ENCODE measurements around the gene PELI2. TPM values are rescaled to one million over a fixed set of nuclear protein-coding genes. Genes with fewer than 3 reads are reported as not detected.

PELI2 gene
- total and polyA plus RNA-seq, 2 donors (not counting 1 experiment from before 2014, with no cell fraction given), result 15.5 to 29.2 TPM

- Histone ChIP-seq H3K4me3 (replicated peaks in 1 of 4; ENCODE audit: control extremely low read depth in 1 of 4, insufficient read depth in 1 of 4, low read depth in 3 of 4, low read length in 4 of 4) (no peak overlapping the region), H3K27me3 (ENCODE audit: control insufficient read depth, insufficient read depth, low read length) (no peaks in the 10 kb centered on the region), H3K9me3 (ENCODE audit: control insufficient read depth, insufficient read depth, low read depth, low read length) (no peaks in the 10 kb centered on the region), H3K4me1 (ENCODE audit: control insufficient read depth, extremely low read depth, insufficient read depth, low read length) (no peaks in the 10 kb centered on the region), H3K9ac (ENCODE audit: insufficient read depth, low read length) (no peak overlapping the region), H2AFZ (ENCODE audit: low read length) (no peak overlapping the region), H3K36me3 (ENCODE audit: control insufficient read depth, insufficient read depth, low read length) (no peaks in the 10 kb centered on the region), H3K79me2 (ENCODE audit: control insufficient read depth, insufficient read depth, low read length) (no peaks in the 10 kb centered on the region), H3K27ac (ENCODE audit: insufficient read depth, low read length) (no peak overlapping the region), H4K20me1 (ENCODE audit: control insufficient read depth, extremely low read depth, insufficient read depth, low read length) (no peaks in the 10 kb centered on the region), H3K4me2 (ENCODE audit: extremely low read depth, insufficient read depth, low read length) (no peak overlapping the region)
- TF ChIP-seq EZH2 (IDR thresholded peaks at IDR 0.05; ENCODE audit: low read length, missing control alignments) (no peak), CTCF (conservative IDR thresholded peaks at IDR 0.05 in 1 of 2, IDR thresholded peaks at IDR 0.05 in 1 of 2; ENCODE audit: low read depth in 1 of 2, low read length in 2 of 2) (no peak)
- no peak for DNase-seq (ENCODE audit: low read depth in 2 of 2)
Observed at GRCh38 chr14:56349960-56350359, 231.7 kb downstream of the PELI2 start.
